ENCODE results near the gene PXYLP1. TPM values are rescaled to one million over a fixed set of nuclear protein-coding genes. Genes with fewer than 3 reads are reported as not detected.
"Not testable (repeated sequence)": the region's sequence is repeated elsewhere in the genome, so short reads cannot be mapped to it uniquely, and the experiment has no call there.

Gene PXYLP1
- total RNA-seq, 1 donor from 2014 or later = 11.5 TPM

DNA sequence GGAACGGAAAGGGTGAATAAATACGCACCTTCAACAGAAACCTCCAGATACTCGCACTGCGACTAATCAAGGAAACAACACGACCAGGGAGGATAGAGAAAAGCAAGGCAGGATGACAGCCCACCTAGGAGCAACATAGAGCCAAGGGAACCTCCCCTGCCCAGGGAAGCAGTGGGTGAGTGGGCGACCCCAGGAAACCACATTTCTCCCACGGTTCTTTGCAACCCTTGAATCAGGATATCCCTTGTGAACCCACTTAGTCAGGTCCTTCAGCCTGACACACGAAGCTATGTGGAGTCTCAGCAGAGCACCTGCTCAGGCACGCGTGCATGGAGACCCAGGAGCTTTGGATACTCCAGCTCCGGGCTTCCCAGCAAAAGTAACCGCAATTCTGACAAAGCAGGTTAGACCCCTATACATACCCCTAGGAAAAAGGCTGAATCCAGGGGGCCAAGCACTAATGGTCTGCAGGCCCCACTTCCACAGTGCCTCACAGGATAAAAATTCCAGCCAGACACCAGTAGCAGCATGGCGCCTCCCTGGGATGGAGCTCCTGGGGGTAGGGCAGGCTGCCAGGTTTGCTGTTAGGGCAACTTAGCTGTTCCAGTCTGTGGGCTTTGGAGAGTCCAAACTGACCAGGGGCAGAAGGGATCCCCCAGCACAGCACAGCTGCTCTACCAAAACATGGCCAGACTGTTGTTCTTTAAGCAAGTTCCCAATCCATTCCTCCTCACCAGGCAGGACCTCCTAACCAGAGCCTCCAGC lies 38.4 kb upstream of the PXYLP1 start:
- Histone ChIP-seq H3K4me3 (ENCODE audit: low read depth, low read length) (no peak overlapping the region), H3K27me3 (ENCODE audit: control insufficient read depth, insufficient read depth, low read length) (peaks cover 6% of the 10 kb centered on the region), H3K36me3 (ENCODE audit: control insufficient read depth, insufficient read depth, low read length) (no peaks in the 10 kb centered on the region)
- no peak for DNase-seq (ENCODE audit: low read depth)
- TF ChIP-seq, protein P1, sequence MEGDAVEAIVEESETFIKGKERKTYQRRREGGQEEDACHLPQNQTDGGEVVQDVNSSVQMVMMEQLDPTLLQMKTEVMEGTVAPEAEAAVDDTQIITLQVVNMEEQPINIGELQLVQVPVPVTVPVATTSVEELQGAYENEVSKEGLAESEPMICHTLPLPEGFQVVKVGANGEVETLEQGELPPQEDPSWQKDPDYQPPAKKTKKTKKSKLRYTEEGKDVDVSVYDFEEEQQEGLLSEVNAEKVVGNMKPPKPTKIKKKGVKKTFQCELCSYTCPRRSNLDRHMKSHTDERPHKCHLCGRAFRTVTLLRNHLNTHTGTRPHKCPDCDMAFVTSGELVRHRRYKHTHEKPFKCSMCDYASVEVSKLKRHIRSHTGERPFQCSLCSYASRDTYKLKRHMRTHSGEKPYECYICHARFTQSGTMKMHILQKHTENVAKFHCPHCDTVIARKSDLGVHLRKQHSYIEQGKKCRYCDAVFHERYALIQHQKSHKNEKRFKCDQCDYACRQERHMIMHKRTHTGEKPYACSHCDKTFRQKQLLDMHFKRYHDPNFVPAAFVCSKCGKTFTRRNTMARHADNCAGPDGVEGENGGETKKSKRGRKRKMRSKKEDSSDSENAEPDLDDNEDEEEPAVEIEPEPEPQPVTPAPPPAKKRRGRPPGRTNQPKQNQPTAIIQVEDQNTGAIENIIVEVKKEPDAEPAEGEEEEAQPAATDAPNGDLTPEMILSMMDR (IDR thresholded peaks at IDR 0.05; ENCODE audit: insufficient read depth, low read length, poor library complexity, severe bottlenecking) = no peak

DNA sequence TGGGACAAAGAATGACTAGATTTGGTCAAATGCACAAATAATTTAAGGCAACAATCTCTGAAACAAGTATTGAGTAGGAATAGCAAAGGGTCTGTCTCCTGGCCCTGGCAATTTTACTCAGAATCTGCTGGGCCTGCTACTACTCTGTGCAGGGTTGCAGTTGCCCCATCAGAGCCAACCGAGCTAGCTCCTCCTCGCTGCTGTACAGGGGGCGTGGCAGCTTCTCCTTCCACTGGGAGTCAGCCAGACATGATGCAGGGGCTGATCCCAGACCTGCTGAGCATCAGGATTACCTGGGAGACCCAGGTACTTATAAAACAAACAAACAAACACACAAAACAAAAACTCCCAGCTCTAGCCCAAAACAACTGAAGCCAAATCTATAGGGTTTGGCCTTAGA lies 30.5 kb upstream of the PXYLP1 start:
- TF ChIP-seq, protein P1 (IDR thresholded peaks at IDR 0.05; ENCODE audit: insufficient read depth, low read length, poor library complexity, severe bottlenecking) = no peak
- H3K27me3 ChIP-seq (ENCODE audit: control insufficient read depth, insufficient read depth, low read length) = peaks cover 6% of the 10 kb centered on the region
- no peak for DNase-seq (ENCODE audit: low read depth)
- H3K36me3 ChIP-seq (ENCODE audit: control insufficient read depth, insufficient read depth, low read length) = no peaks in the 10 kb centered on the region
- no peak overlapping the region for H3K4me3 ChIP-seq (ENCODE audit: low read depth, low read length)

DNA sequence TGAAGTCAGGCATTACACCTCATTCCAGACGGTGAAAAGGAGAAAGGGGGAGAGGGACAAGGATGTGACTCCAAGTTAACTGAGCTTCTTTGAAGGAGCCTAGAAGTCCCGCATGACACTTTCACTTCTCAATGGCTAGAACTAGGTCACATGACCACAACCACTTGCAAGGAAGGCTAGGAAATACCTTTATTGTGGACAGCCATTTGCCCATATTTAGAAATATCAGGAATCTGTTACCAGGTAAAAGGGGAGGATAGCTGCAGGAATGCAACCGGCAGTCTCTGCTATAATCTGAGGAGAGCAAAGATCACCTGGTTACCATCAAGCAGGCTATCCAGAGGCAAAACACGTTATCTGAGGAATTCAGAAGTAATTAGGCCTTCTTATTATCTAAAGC lies 28.9 kb upstream of the PXYLP1 start:
- H3K27me3 ChIP-seq (ENCODE audit: control insufficient read depth, insufficient read depth, low read length) = peaks cover 6% of the 10 kb centered on the region
- H3K36me3 ChIP-seq (ENCODE audit: control insufficient read depth, insufficient read depth, low read length) = no peaks in the 10 kb centered on the region
- no peak for DNase-seq (ENCODE audit: low read depth)
- no peak overlapping the region for H3K4me3 ChIP-seq (ENCODE audit: low read depth, low read length)
- TF ChIP-seq, protein P1 (IDR thresholded peaks at IDR 0.05; ENCODE audit: insufficient read depth, low read length, poor library complexity, severe bottlenecking) = no peak

DNA sequence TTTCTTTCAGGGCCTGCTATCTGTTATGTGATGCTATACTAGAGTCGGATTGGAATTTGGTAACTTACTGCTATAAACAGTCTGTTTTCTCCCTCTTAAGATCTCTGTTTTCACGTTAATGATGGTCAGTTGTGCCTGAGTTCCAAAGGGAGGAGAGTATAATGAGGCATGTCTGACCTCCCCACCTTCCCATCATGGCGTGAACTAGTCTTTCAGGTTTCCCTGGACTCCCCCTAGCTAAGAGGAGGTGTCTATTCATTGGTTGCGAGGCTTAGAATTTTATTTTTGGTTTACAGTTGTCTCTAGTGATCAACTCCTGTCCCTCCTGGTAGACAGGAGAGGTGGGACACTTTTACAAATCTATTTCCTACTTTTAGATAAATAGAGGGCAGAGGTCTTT lies 27.8 kb upstream of the PXYLP1 start:
- peaks cover 6% of the 10 kb centered on the region for H3K27me3 ChIP-seq (ENCODE audit: control insufficient read depth, insufficient read depth, low read length)
- H3K4me3 ChIP-seq (ENCODE audit: low read depth, low read length) = no peak overlapping the region
- DNase-seq (ENCODE audit: low read depth) = no peak
- no peaks in the 10 kb centered on the region for H3K36me3 ChIP-seq (ENCODE audit: control insufficient read depth, insufficient read depth, low read length)
- TF ChIP-seq, protein P1 (IDR thresholded peaks at IDR 0.05; ENCODE audit: insufficient read depth, low read length, poor library complexity, severe bottlenecking) = no peak

DNA sequence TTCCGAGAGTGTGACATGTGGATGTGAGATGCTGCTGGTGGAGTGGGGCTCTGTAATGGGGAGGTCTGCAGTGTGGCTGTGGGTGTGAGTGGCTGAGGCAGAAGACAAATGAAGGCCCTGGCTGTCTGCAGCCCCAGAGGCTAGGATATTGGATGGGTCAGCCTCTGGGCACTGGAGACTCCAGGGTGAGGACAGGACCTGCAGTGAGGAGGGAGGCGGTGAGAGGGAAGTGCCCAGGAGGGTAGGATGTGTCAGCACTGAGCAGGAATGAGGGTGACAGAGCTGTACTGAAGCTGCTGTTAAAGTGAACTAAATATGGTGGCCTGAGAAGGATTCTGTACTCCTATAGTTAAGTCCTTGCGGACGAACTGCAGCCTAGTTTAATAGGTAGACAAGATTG lies 27.3 kb upstream of the PXYLP1 start:
- Histone ChIP-seq H3K4me3 (ENCODE audit: low read depth, low read length) (no peak overlapping the region), H3K36me3 (ENCODE audit: control insufficient read depth, insufficient read depth, low read length) (no peaks in the 10 kb centered on the region), H3K27me3 (ENCODE audit: control insufficient read depth, insufficient read depth, low read length) (peaks cover 6% of the 10 kb centered on the region)
- no peak for DNase-seq (ENCODE audit: low read depth)
- TF ChIP-seq, protein P1 (IDR thresholded peaks at IDR 0.05; ENCODE audit: insufficient read depth, low read length, poor library complexity, severe bottlenecking) = no peak

DNA sequence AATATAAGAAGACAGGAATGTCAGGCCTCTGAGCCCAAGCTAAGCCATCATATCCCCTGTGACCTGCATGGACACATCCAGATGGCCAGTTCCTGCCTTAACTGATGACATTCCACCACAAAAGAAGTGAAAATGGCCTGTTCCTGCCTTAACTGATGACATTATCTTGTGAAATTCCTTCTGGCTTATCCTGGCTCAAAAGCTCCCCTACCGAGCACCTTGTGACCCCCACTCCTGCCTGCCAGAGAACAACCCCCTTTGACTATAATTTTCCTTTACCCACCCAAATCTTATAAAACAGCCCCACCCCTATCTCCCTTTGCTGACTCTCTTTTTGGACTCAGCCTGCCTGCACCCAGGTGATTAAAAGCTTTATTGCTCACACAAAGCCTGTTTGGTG lies 20.3 kb upstream of the PXYLP1 start:
- not testable (repeated sequence) for H3K27me3 ChIP-seq (ENCODE audit: control insufficient read depth, insufficient read depth, low read length); H3K36me3 ChIP-seq (ENCODE audit: control insufficient read depth, insufficient read depth, low read length); H3K4me3 ChIP-seq (ENCODE audit: low read depth, low read length); DNase-seq (ENCODE audit: low read depth)
